HEK293 (cell line): Measurements from ENCODE around the gene TK1.
A peak's percentile ranks its signal among the peaks of the same experiment; 100 is the strongest.

Source experiments
- CTCF ChIA-PET: fragments of 350-600 bp; formaldehyde crosslinking; extraction: SDS; loops from one replicate; lab custom pipeline; 2021; ENCODE audit warnings: antibody characterized with exemption; lab: Yijun Ruan, JAX
- POLR2A ChIA-PET: fragments of 300-600 bp; formaldehyde crosslinking; extraction: SDS; loops from one replicate; lab custom pipeline; 2020; ENCODE audit warnings: antibody characterized with exemption, inconsistent platforms; lab: Yijun Ruan, JAX
- H3K27ac ChIP-seq: fragments of 200-500 bp; sonication (Bioruptor generic); 2 replicates; pipeline ENCODE4 v1.5.1; 2014; ENCODE audit warnings: low read depth, low read length, control low read depth, inconsistent platforms; ENCODE audit errors: extremely low read depth
- H3K36me3 ChIP-seq, 2 experiments: fragments of 200-500 bp in 1 of 2; sonication (Bioruptor generic) in 1 of 2; 1 replicate in 1 of 2; 2 replicates in 1 of 2; pipeline ENCODE4 v1.5.1; 2014 to 2017; ENCODE audit warnings: inconsistent platforms in 2 of 2, low read length in 2 of 2; ENCODE audit not compliant: control insufficient read depth in 2 of 2, insufficient read depth in 1 of 2
- H3K4me1 ChIP-seq: fragments of 200-500 bp; sonication (Bioruptor generic); 2 replicates; pipeline ENCODE4 v1.5.1; 2014; ENCODE audit warnings: mild to moderate bottlenecking, low read length, inconsistent platforms; ENCODE audit not compliant: control insufficient read depth, insufficient read depth
- H3K4me3 ChIP-seq: 2 replicates; pipeline ENCODE4 v1.5.1; 2011; ENCODE audit warnings: low read depth, mild to moderate bottlenecking, control low read depth, low read length, moderate library complexity
- H3K9me3 ChIP-seq: fragments of 200-500 bp; sonication (Bioruptor generic); 2 replicates; pipeline ENCODE4 v1.5.1; 2014; ENCODE audit warnings: low read depth, low read length, inconsistent platforms; ENCODE audit not compliant: control insufficient read depth, insufficient read depth
- OSR2 ChIP-seq: fragments of 450-650 bp; formaldehyde crosslinking; IDR thresholded peaks from 2 replicates; pipeline ENCODE4 v1.5.1; 2016; ENCODE audit warnings: missing biosample characterization, missing genetic modification characterization
- RBAK ChIP-seq: fragments of 450-650 bp; formaldehyde crosslinking; IDR thresholded peaks from 2 replicates; pipeline ENCODE4 v1.5.1; 2016; ENCODE audit warnings: missing biosample characterization, missing genetic modification characterization
- SP7 ChIP-seq: fragments of 450-650 bp; formaldehyde crosslinking; IDR thresholded peaks from 2 replicates; pipeline ENCODE4 v1.5.1; 2016; ENCODE audit warnings: missing biosample characterization, missing genetic modification characterization
- ZEB2 ChIP-seq: fragments of 450-650 bp; formaldehyde crosslinking; IDR thresholded peaks from 2 replicates; pipeline ENCODE4 v1.5.1; 2016; ENCODE audit warnings: missing biosample characterization, missing genetic modification characterization
- ZIC2 ChIP-seq: fragments of 450-650 bp; formaldehyde crosslinking; IDR thresholded peaks from 2 replicates; pipeline ENCODE4 v1.5.1; 2016; ENCODE audit warnings: missing biosample characterization, missing genetic modification characterization
- ZNF157 ChIP-seq: fragments of 450-650 bp; formaldehyde crosslinking; IDR thresholded peaks from 2 replicates; pipeline ENCODE4 v1.5.1; 2016; ENCODE audit warnings: missing biosample characterization, missing genetic modification characterization
- ZNF16 ChIP-seq: fragments of 450-650 bp; formaldehyde crosslinking; IDR thresholded peaks from 2 replicates; pipeline ENCODE4 v1.5.1; 2016; ENCODE audit warnings: low read depth, missing biosample characterization, missing genetic modification characterization
- ZNF214 ChIP-seq: fragments of 450-650 bp; formaldehyde crosslinking; IDR thresholded peaks from 2 replicates; pipeline ENCODE4 v1.5.1; 2017; ENCODE audit warnings: missing biosample characterization, mild to moderate bottlenecking, missing genetic modification characterization, borderline replicate concordance
- ZNF274 ChIP-seq, 2 experiments: fragments of 200-500 bp in 1 of 2; fragments of 450-650 bp in 1 of 2; sonication (Bioruptor generic) in 1 of 2; formaldehyde crosslinking in 1 of 2; IDR thresholded peaks; 2 replicates each; pipeline versions ENCODE4 v1.5.1 to v1.6.1; 2014 to 2016; ENCODE audit warnings: borderline replicate concordance in 1 of 2, inconsistent platforms in 1 of 2, low read length in 1 of 2, missing biosample characterization in 1 of 2, missing genetic modification characterization in 1 of 2
- ZNF350 ChIP-seq: fragments of 450-650 bp; formaldehyde crosslinking; IDR thresholded peaks from 2 replicates; pipeline ENCODE4 v1.5.0; 2017; ENCODE audit warnings: missing biosample characterization, mild to moderate bottlenecking, missing genetic modification characterization
- ZNF48 ChIP-seq: fragments of 450-650 bp; formaldehyde crosslinking; IDR thresholded peaks from 2 replicates; pipeline ENCODE4 v1.5.1; 2016; ENCODE audit warnings: missing biosample characterization, missing genetic modification characterization
- ZNF544 ChIP-seq: fragments of 450-650 bp; formaldehyde crosslinking; IDR thresholded peaks from 2 replicates; pipeline ENCODE4 v1.5.0; 2017; ENCODE audit warnings: missing biosample characterization, missing genetic modification characterization
- ZNF626 ChIP-seq: fragments of 450-650 bp; sonication (Bioruptor Pico); formaldehyde crosslinking; IDR thresholded peaks from 2 replicates; pipeline ENCODE4 v1.5.1; 2018; ENCODE audit warnings: missing biosample characterization, missing genetic modification characterization, inconsistent platforms
- ZNF629 ChIP-seq: fragments of 450-650 bp; formaldehyde crosslinking; IDR thresholded peaks from 2 replicates; pipeline ENCODE4 v1.5.1; 2017; ENCODE audit warnings: missing biosample characterization, missing genetic modification characterization
- ZNF837 ChIP-seq: fragments of 450-650 bp; formaldehyde crosslinking; IDR thresholded peaks from 2 replicates; pipeline ENCODE4 v1.5.1; 2016; ENCODE audit warnings: missing biosample characterization, missing genetic modification characterization
- TF ChIP-seq, protein P1 (sequence below): fragments of 450-650 bp; formaldehyde crosslinking; IDR thresholded peaks from 2 replicates; pipeline ENCODE4 v1.5.1; 2017; ENCODE audit warnings: missing biosample characterization, missing genetic modification characterization
- TF ChIP-seq, protein P2 (sequence below): fragments of 450-650 bp; formaldehyde crosslinking; conservative IDR thresholded peaks from 2 replicates; pipeline ENCODE4 v1.5.1; 2016; ENCODE audit warnings: low read depth, missing biosample characterization, missing genetic modification characterization
- TF ChIP-seq, protein P3 (sequence below): fragments of 450-650 bp; formaldehyde crosslinking; IDR thresholded peaks from 2 replicates; pipeline ENCODE4 v1.5.1; 2016; ENCODE audit warnings: missing biosample characterization, missing genetic modification characterization
- TF ChIP-seq, protein P4 (sequence below): fragments of 450-650 bp; formaldehyde crosslinking; IDR thresholded peaks from 2 replicates; pipeline ENCODE4 v1.5.1; 2017; ENCODE audit warnings: missing biosample characterization, missing genetic modification characterization

TK1 gene

DNA sequence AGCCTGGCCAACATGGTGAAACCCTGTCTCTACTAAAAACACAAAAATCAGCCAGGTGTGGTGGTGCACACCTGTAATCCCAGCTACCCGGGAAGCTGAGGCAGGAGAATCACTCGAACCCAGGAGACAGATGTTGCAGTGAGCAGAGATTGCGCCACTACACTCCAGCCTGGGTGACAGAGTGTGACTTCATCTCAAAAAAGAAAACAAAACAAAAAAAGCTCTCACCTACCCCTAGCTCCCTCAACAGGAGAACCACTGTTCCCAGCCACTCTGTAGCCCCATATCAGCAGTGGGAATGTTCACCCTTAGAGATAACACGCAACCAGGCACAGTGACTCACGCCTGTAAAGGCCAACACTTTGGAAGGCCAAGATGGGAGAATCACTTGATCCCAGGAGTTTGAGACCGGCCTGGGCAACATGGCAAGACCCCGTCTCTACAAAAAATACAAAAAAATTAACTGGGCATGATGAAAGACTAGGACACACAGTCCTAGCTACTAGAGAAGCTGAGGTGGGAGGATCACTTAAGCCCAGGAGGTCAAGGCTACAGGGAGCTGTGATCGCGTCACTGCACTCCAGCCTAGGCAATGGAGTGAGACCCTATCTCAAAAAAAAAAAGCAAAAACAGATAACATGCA lies 50.9 kb downstream of the TK1 start:
- no peak overlapping the region for H3K4me3 ChIP-seq
- H3K27ac ChIP-seq: no peak overlapping the region
- no peaks in the 10 kb centered on the region for H3K4me1 ChIP-seq
- CTCF ChIA-PET: interaction anchor here (0.5 to 2.7 kb wide), 17 partner anchors 11 to 1958 kb away, joined by 3 to 15 read pairs (median 6); partner anchors contain the start of genes AFMID and TK1
- POLR2A ChIA-PET: interaction anchor here (1.0 to 1.9 kb wide), 2 partner anchors 39 to 51 kb away, joined by 4 read pairs; partner anchors contain the start of genes AFMID and TK1
- H3K9me3 ChIP-seq: no peaks in the 10 kb centered on the region
- TF ChIP-seq ZEB2 (tag by site-specific recombination) (no peak), ZNF274 (IDR thresholded peaks at IDR 0.05; ENCODE audit: low read length) (no peak), ZNF274 (tag by site-specific recombination; IDR thresholded peaks at IDR 0.05; ENCODE audit: borderline replicate concordance) (no peak), OSR2 (tag by site-specific recombination) (0 out of 2 replicates have a peak, but pooled peaks have one; percentile 8), ZNF837 (tag by site-specific recombination) (no peak), ZNF350 (tag by site-specific recombination) (no peak)
- TF ChIP-seq, protein P1, sequence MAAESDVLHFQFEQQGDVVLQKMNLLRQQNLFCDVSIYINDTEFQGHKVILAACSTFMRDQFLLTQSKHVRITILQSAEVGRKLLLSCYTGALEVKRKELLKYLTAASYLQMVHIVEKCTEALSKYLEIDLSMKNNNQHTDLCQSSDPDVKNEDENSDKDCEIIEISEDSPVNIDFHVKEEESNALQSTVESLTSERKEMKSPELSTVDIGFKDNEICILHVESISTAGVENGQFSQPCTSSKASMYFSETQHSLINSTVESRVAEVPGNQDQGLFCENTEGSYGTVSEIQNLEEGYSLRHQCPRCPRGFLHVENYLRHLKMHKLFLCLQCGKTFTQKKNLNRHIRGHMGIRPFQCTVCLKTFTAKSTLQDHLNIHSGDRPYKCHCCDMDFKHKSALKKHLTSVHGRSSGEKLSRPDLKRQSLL (tag by site-specific recombination): no peak
- no peaks in the 10 kb centered on the region for H3K36me3 ChIP-seq

DNA sequence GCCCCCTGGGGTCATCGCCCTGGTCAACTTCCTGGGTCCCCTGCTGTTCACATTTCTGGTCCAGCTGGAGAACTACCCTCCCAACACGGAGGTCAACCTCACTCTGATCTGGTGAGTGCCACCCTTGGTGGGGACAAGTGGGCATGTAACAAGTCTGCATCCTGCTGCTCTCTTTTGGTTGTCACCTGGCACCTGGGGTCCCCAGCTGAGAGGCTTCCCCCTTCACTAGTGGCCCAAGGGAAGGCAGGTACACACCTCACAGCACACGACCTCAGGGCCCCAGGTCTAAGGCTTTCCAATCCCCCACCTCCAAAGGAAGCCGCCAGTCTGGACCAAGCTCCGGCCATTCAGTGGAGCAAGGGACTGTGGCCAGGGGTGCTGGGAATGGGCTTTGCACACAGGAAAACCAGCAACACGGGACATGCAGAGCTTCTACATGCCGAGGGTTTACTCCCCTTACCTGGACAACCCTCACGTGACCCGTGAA lies 51.9 kb downstream of the TK1 start:
- H3K4me3 ChIP-seq: no peak overlapping the region
- H3K36me3 ChIP-seq: no peaks in the 10 kb centered on the region
- ChIA-PET POLR2A (interaction anchor here (1.4 to 1.9 kb wide), 2 partner anchors 52 to 176 kb away, joined by 4 to 6 read pairs; partner anchors contain the start of genes AFMID, TK1 and TNRC6C), CTCF (interaction anchor here (0.6 to 2.8 kb wide), 23 partner anchors 12 to 1957 kb away, joined by 3 to 15 read pairs (median 6); no protein-coding TSS in a partner anchor)
- H3K4me1 ChIP-seq: no peaks in the 10 kb centered on the region
- H3K9me3 ChIP-seq: no peaks in the 10 kb centered on the region
- TF ChIP-seq ZNF626: no peak
- TF ChIP-seq ZNF214 (tag by site-specific recombination): no peak
- TF ChIP-seq, protein P2, sequence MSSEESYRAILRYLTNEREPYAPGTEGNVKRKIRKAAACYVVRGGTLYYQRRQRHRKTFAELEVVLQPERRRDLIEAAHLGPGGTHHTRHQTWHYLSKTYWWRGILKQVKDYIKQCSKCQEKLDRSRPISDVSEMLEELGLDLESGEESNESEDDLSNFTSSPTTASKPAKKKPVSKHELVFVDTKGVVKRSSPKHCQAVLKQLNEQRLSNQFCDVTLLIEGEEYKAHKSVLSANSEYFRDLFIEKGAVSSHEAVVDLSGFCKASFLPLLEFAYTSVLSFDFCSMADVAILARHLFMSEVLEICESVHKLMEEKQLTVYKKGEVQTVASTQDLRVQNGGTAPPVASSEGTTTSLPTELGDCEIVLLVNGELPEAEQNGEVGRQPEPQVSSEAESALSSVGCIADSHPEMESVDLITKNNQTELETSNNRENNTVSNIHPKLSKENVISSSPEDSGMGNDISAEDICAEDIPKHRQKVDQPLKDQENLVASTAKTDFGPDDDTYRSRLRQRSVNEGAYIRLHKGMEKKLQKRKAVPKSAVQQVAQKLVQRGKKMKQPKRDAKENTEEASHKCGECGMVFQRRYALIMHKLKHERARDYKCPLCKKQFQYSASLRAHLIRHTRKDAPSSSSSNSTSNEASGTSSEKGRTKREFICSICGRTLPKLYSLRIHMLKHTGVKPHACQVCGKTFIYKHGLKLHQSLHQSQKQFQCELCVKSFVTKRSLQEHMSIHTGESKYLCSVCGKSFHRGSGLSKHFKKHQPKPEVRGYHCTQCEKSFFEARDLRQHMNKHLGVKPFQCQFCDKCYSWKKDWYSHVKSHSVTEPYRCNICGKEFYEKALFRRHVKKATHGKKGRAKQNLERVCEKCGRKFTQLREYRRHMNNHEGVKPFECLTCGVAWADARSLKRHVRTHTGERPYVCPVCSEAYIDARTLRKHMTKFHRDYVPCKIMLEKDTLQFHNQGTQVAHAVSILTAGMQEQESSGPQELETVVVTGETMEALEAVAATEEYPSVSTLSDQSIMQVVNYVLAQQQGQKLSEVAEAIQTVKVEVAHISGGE (tag by site-specific recombination): no peak
- no peak for TF ChIP-seq ZNF837 (tag by site-specific recombination)
- TF ChIP-seq ZIC2 (tag by site-specific recombination): no peak; the same call in 1 of the 2 replicates
- TF ChIP-seq, protein P3, sequence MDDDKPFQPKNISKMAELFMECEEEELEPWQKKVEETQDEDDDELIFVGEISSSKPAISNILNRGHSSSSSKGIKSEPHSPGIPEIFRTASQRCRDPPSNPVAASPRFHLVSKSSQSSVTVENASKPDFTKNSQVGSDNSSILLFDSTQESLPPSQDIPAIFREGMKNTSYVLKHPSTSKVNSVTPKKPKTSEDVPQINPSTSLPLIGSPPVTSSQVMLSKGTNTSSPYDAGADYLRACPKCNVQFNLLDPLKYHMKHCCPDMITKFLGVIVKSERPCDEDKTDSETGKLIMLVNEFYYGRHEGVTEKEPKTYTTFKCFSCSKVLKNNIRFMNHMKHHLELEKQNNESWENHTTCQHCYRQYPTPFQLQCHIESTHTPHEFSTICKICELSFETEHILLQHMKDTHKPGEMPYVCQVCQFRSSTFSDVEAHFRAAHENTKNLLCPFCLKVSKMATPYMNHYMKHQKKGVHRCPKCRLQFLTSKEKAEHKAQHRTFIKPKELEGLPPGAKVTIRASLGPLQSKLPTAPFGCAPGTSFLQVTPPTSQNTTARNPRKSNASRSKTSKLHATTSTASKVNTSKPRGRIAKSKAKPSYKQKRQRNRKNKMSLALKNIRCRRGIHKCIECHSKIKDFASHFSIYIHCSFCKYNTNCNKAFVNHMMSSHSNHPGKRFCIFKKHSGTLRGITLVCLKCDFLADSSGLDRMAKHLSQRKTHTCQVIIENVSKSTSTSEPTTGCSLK (tag by site-specific recombination): no peak
- no peak for TF ChIP-seq SP7
- TF ChIP-seq ZNF157: no peak
- TF ChIP-seq ZNF16 (tag by site-specific recombination): no peak
- no peak for TF ChIP-seq ZNF629 (tag by site-specific recombination)
- TF ChIP-seq, protein P4, sequence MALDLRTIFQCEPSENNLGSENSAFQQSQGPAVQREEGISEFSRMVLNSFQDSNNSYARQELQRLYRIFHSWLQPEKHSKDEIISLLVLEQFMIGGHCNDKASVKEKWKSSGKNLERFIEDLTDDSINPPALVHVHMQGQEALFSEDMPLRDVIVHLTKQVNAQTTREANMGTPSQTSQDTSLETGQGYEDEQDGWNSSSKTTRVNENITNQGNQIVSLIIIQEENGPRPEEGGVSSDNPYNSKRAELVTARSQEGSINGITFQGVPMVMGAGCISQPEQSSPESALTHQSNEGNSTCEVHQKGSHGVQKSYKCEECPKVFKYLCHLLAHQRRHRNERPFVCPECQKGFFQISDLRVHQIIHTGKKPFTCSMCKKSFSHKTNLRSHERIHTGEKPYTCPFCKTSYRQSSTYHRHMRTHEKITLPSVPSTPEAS (tag by site-specific recombination): no peak
- TF ChIP-seq ZNF544 (tag by site-specific recombination): no peak
- no peak for TF ChIP-seq RBAK (tag by site-specific recombination)
- TF ChIP-seq ZNF48 (tag by site-specific recombination): no peak
- H3K27ac ChIP-seq: no peak overlapping the region
